ENCODE data around the gene HOXC11.

GRCh38 chr12:54010053-54010971, 37.4 kb downstream of the HOXC11 start:
- TF ChIP-seq CTCF (IDR thresholded peaks at IDR 0.05) (no peak), POLR2AphosphoS5 (IDR thresholded peaks at IDR 0.05) (no peak), POLR2A (IDR thresholded peaks at IDR 0.05) (no peak)

Data from prostate gland (tissue), 2 donors.